ENCODE measurements around the gene ZC3H7B.
"Not testable (repeated sequence)": the region's sequence is repeated elsewhere in the genome, so short reads cannot be mapped to it uniquely, and the experiment has no call there.

The ZC3H7B gene, protein sequence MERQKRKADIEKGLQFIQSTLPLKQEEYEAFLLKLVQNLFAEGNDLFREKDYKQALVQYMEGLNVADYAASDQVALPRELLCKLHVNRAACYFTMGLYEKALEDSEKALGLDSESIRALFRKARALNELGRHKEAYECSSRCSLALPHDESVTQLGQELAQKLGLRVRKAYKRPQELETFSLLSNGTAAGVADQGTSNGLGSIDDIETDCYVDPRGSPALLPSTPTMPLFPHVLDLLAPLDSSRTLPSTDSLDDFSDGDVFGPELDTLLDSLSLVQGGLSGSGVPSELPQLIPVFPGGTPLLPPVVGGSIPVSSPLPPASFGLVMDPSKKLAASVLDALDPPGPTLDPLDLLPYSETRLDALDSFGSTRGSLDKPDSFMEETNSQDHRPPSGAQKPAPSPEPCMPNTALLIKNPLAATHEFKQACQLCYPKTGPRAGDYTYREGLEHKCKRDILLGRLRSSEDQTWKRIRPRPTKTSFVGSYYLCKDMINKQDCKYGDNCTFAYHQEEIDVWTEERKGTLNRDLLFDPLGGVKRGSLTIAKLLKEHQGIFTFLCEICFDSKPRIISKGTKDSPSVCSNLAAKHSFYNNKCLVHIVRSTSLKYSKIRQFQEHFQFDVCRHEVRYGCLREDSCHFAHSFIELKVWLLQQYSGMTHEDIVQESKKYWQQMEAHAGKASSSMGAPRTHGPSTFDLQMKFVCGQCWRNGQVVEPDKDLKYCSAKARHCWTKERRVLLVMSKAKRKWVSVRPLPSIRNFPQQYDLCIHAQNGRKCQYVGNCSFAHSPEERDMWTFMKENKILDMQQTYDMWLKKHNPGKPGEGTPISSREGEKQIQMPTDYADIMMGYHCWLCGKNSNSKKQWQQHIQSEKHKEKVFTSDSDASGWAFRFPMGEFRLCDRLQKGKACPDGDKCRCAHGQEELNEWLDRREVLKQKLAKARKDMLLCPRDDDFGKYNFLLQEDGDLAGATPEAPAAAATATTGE

DNA sequence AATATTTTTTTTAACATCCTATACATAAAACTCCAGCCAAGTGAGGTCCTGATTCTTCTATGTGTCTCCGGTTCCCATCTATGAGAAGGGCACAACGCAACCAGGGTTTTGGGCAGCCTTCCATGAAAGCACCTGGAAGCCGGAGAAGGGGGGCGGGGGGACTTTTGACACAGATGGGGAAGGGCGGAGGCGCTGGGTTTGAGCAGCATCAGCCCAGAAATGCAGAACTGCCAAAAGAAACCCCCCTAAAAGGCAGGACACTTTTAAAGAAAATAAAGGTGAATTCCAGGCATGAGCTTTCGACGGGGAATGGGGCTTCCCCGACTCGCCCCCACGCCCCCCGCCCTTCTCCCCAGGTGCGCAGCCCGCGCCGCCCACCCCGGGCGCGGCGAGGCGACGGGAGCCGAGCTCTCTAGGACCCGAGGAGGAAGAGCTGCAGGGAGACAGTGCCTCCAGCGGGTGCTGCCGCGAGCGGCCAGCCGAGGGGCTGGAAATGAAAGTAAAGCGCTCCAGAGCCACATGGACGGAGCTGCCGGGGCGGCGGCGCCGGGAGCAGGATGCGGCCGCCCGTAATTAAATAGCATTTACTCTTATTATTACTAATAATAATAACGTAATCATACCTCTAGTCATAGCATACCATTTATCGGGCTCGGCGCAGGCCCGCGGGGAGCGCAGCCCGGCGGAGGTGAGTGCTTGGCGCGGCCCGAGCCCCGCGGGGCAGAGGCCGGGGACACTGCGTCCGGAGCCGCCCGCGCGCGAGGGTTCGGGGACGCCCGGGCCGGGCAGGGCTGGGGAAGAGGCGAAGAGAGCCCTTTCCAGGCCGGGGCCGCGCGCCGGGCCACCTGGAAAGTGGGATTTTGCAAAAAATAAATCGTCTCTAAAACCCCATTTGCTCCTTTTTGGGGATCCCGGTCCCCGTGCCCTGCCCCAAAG, at the start of gene ZC3H7B:
TSS of gene ZC3H7B (plus strand) at position 441 of the 936 bp plus-strand sequence. CDS start 19,136 bp downstream, outside the sequence.
- DNase-seq, result peak; percentile 62

DNA sequence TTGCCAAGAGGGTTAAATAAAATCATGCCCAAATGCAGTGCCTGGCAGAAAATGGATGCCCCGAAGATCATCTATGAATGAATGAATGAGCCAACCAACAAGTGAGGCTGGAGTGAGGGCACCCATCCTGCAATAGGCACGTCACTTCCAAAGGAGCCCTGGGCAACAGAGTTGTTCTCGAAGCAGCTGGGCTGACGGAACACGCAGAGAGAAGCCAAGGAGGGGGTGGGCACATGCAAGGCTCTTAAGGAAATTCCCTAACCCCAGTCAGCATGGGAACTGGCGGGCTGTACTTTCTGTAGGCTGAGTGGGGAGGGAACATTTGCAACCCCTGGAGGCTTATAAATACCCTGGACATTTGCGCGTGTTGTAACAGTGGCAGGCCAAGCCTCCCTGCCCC, 49.0 kb upstream of the ZC3H7B start:
- DNase-seq, result no peak

DNA sequence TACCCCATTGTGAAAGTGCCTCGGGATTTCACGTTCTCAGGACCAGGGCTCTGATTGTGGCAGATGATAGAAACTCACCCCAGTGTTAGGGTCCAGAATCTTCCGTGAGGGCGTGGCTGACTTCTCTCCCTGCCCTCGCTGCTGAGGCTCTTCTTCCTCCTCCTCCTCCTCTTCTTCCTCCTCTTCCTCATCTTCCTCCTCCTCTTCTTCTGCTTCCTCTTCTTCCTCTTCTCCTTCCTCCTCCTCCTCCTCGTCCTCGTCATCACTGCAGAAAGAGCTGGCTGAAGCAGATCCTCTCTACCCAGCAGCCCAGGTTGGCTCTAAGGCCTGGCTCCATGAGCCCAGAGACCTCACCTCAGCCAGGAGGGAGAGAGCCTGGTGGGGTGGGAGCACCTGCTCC, 47.1 kb upstream of the ZC3H7B start:
- DNase-seq, result no peak

DNA sequence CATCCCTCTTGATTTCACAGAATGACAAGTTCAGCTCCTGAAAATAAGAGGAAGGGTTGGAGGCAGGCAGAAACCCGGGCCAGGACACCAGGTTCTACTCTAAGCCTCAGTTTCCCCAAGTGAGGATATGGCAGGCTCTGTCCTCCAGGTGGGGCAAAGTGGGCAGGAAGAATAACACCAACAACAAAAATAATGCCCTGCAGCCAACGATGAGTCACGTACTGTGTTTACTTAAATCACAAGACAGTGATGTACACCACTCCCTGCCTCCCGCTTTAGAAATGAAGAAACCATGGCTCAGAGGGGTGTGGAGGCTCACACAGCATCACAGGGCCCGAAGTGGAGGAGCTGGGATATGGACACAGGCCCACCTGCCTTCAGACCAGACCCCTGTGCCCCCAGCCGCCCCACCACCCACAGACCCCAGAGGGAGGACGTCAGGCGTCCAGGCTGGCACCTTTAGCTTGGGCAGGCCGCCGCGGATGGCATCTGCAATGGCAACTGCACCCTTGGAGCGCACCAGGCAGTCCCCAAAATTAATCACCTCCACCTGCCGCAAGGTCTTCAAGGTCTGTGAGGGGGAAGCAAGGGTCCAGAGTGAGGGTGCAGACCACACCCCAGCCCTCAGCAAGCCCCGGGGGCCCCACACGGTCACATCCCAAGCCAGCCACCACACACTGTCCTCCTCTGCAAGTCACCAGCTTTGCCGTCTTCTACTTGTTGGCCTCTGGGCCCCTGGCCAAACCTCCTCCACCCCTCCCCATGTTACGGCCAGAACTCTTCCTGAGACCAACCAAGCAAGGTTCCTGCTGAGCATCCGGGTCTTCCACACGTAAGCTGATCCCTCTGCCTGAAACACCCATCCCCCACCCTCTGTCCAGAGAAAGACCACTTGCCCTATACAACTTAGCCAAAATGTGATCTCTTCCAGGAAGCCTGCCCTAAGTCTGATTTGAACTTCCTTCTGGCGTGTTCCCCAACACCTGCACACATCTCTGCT, 44.8 kb upstream of the ZC3H7B start:
- DNase-seq, result no peak

DNA sequence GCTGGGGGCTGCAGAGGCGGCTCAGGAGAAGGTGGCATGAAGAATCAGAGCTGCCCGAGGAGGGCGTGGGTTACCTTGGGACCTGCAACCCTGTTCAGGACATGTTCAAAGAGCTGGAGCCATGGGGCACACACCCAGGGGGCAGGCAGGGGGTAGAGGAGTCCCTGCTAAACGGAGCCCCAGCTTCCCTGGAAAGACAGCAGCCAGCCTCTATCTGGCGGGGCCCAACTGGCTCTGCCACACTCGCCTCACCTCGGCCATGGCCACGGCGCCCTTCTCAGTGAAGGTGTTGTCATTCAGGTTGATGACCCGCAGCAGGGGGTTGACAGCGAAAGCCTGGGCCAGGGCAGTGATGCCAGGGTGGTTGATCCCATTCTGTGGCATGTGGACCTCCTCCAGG, 43.6 kb upstream of the ZC3H7B start:
- no peak for DNase-seq

DNA sequence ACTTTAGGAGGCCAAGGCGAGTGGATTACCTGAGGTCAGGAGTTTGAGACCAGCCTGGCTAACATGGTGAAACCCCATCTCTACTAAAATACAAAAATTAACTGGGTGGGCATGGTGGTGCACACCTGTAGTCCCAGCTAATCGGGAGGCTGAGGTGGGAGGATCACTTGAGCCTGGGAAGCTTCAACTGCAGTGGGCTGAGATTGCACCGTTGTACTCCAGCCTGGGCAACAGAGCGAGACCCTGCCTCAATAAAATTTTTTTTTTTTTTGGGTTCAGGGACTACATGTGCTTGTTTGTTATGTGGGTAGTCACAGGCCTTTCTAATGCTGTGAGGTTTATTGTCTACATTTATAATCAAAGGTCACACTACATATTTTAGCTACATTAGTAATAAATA, 41.6 kb upstream of the ZC3H7B start:
- DNase-seq, result not testable (repeated sequence)

DNA sequence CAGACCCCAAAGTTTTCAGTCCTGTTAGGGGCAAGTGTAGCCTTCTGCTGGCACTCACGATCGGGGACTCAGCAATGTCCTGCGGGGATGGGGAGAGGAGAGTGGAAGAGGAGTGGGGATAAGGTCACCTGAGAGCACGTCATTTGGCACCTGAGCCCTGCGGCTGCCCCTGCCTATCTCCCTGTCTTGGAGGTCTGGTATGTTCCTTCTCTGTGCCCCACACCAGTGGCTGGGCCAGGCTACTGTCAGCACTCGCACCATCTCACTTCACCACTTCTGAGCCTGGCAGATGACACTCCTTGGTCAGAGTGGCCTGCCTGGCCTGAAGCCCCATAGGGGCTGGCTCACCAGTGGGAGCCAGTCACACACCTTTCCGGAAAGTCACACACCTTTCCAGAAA, 40.5 kb upstream of the ZC3H7B start:
- DNase-seq, result no peak

DNA sequence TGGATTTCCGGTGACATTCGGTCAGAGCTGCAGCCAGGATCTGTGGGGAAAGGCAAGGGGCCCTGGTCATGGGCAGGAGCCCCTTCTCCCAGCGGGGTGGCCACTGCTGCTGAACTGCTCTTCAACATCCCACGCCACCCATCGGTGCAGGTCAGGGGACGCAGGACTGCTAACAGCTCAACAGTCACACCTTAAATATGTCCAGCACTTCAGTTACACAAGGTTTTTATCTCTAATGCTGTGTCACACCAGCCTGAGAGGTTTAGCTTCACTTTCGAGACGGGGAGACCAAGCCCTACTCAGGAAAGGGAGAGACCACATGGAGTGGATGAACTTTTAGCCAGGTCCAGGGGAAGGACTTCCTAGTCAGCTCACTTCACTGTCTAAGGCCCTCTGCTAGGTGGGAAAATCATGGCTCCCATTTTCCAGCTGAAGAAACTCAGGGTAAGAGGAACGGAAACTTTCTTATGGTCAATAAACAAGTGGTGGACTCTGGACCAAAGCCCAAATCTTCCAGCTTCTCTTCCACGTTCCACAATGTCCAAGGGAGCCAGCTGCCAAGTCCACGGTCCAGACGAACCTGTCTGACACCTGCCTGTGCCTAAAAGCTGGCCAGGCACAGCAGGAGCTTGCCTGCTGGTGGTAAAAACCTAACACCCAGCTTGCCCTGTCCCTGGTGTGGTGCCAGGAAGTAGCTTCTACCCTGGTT, 39.6 kb upstream of the ZC3H7B start:
- no peak for DNase-seq

DNA sequence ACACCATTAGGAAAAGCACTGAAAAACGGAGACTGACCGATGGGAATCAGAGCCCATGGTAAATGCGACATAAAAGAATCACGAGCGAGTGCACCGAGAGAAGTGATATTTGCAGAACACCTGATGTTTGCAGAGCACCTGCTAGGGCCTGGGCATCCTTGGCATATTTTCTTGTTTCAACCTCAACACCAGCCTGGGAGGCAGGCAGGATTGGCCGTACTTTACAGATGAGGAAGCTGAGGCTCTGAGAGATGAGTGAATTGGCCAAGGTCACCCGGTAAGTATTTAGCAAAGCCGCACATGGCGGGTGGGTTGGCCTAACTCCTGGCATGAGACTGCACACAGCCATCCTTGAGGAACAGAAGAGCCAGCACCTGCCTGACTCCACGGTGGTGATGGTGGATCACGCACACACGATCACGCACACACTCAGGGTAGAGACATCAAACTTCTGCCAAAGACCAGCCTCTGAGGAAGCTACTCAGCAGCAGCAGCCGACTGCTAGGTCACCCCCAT, 39.0 kb upstream of the ZC3H7B start:
- DNase-seq, result no peak

DNA sequence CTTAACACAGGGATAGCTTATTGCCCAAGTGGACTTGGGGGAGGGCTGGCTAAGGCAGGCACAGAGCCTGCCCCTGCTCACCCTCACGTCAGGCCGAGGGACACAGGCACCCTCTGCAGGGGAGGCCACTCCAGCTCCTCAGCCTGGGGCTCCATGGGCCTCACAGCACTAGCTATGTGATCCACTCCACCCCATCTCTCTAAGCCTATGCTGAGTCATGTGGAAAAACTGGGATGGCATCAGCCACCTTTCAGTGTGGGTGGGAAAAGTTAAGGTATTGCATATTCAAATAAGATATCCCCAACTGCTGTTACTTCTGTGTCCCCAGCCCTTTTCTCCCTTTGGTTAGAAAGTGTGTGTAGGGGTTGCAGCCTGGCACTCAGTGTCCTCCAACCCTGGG, 37.6 kb upstream of the ZC3H7B start:
- DNase-seq, result no peak

DNA sequence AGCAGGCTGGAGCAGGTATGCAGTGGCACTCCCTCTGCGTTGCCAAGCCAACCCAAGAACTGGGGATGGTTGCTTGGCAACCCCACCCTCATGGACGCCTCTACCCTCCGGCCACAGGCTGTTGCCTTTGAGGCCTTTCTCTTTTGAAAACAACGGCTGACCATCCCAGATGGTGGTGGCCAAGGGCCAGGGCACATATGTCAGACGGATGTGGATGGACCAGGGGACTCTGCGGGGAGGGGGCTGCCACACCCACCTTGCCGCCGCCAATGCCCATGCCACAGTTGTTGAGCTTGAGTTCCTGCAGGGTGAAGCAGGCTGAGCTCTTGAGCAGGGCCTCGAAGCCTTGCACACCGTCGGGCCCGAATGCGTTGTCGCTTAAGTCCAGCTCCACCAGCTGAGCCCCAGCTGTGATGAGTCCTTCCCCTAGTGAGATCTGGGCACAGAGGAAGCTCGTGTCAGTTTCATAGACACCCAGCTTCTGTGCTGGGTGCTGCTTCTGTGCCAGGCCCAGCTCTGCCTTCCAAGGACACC, 36.9 kb upstream of the ZC3H7B start:
- DNase-seq, result no peak

DNA sequence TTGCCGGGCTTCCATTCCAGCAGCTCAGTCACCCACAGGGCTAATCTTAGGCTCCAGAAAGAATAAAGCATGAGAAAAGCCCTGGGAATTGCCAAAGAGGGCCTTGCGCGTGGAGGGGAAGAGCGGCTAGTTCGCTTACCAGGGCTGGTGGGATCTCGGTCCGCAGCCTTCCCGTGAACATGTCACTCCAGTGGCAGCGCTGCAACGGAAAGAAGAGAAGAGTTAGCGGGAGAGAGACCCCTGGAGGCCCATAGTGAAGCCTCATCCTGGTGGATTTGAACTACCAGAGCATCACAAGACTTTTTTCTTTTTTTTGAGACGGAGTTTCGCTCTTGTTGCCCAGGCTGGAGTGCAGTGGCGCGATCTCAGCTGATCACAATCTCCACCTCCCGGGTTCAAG, 33.4 kb upstream of the ZC3H7B start:
- no peak for DNase-seq

DNA sequence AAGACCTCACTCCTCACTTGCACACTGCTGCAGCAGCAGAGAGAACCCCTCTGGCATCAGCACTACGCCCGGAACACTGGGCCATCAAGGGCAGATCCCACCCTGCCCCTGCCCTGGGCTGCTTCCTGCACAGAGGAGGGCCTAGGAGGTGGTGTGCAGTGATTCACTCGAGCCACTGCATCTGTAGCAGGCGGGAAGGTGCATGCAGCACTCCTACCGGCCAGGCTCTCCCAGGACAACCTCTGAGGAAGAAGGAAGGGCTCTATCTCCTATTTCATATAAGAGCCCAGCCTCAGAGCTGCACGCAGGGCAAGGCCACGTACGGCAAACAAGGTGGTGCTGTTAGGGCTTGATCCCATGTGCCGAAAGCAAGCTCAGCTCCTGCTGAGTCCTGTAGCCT, 29.5 kb upstream of the ZC3H7B start:
- no peak for DNase-seq

DNA sequence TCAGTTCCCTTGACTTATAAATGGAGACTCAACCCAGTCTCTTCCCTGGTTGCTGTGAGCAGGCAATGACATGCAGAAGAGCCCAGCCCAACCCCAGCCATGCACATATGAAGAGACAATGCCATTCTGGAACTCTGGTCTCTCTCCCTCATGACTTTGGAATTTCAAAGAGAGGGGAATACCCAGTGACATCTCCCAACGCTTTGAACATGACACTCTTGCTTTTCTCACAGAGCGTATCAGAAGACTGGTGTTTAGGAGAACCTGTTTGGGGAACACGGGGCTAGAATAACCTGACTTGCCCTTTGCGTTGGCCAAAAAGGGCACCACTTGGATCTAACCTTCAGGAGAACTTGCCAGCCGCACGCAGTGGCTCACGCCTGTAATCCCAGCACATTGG, 28.2 kb upstream of the ZC3H7B start:
- DNase-seq, result no peak

DNA sequence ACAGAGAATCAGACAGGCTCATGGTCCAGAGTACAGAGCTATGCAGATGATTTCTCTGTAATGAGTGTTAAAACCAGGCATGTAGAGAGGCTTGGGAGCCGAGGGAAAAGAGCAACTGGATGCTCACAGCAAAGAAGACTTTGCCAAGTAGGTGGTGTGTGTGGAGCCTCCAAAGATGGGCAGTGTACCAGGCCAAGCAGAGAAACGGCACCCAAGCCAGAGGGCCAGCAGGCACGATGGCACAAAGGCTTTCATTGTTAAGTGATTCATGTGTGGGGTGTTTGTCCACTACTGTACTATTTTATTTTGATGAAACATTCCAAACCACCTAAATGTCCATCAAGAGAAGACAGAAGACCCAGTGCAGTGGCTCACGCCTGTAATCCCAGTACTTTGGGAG, 26.5 kb upstream of the ZC3H7B start:
- DNase-seq, result no peak

DNA sequence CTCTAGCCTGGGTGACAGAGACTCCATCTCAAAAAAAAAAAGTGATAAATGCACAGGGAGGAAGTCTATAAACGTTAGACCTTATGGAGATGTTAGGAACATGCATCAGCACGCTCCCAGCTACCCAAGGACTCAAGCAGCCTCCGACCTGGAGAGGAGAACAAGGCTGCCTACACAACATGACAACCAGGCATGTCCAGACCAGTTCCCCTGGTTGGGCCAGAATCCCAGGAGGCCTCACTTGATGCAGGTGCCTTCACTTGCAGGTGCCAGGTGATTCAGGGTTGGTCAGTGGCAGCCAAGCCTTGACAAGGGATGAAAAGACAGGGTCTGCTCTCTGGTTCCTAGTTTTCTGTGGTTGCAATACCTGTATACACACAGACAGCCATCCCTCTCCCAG, 21.3 kb upstream of the ZC3H7B start:
- DNase-seq, result no peak

DNA sequence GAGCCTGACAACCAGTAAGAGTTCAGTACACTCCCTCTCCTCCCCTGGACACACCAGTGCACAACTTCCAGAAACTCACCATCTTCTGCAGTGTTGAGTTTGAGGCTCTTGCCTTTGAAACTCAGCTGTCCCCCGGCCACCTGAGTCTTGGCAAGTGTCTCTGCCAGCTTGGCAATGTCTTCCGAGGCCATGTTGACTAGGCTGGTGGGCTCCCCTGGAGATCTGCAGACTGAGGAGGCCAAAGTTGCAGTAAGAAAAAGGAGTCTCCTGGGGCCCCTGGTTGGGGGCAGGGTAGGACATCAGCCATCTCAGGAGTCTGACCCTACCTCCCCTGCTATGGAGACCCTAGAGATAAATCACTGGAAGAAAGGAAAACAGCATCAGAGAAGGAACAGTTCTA, 20.5 kb upstream of the ZC3H7B start:
- no peak for DNase-seq

DNA sequence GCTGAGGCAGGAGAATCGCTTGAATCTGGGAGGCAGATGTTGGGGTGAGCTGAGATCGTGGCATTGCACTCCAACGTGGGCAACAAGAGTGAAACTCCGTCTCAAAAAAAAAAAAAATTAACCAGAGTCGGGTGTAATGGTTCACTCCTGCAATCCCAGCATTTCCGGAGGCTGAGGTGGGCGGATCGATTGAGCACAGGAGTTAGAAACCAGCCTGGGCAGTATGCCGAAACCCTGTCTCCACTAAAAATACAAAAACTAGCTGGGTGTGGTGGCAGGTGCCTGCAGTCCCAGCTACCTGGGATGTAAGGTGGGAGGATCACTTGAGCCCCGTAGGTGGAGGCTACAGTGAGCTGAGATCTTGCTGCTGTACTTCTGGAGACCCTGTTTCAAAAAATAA, 16.9 kb upstream of the ZC3H7B start:
- no peak for DNase-seq

DNA sequence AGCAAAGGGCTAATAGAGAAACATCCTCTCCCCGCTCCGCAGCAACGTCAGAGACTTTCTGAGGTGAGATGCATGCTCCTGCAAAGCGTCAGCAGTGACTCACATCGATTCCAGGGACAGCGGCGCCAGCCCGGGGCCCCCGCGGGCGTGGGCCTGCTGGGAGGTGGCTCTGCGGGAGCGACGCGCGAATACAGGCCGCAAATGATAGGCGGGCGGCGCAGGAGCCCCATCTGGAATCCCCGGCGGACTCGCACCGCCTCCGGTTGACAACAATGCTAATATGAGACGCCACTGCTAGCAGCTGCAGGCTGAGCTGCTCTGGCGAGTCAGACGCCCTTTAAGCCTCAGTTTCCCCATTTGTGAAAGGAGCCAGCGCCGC, 15.9 kb upstream of the ZC3H7B start:
- peak; percentile 39 for DNase-seq

Data from NCI-H1694 (cell line).